ENCODE data around the gene PLEKHO2.
"Not testable (repeated sequence)": the region's sequence is repeated elsewhere in the genome, so short reads cannot be mapped to it uniquely, and the experiment has no call there.

PLEKHO2 gene, protein sequence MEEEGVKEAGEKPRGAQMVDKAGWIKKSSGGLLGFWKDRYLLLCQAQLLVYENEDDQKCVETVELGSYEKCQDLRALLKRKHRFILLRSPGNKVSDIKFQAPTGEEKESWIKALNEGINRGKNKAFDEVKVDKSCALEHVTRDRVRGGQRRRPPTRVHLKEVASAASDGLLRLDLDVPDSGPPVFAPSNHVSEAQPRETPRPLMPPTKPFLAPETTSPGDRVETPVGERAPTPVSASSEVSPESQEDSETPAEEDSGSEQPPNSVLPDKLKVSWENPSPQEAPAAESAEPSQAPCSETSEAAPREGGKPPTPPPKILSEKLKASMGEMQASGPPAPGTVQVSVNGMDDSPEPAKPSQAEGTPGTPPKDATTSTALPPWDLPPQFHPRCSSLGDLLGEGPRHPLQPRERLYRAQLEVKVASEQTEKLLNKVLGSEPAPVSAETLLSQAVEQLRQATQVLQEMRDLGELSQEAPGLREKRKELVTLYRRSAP

DNA sequence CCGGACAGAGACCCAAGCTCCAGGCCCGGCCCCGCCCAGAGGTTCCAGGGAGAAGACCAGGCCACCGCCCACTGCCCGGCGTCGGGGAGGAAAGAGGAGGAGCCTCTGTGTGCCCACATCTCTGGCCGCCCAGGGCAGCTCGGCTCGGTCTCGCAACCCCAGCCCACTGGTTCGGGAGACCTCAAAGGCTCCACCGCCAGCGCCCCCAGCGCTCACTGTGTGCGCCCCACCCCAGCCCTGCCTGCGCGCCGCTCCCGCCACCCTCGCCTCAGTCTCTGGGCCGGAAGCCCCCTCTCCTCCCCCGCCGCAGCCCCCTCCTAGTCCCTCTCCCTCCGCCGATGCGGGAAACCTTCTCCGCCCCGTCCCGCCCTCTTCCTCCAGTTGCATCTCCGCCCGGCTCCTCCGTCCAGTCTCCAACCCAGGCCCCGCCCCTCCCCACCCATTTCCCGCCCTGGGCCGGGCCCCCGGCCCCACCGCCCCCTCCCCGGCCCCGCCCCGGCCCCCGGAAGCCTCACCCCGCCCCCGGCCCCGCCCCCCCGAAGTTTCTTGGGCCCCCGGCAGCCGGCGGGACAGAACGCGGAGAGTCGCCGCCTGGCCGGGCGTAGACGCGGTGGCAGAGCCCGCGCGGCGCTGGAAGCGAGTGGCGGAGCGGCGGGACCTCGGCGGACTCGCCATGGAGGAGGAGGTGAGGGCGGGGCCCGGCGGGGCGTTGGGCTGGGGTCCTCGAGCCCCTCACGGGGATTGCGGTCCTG lies at the start of gene PLEKHO2:
Gene PLEKHO2, plus strand, starts transcription at position 572 of the 752 bp plus-strand sequence. Its CDS starts 102 bp downstream, at position 674.
- no peak for DNase-seq

DNA sequence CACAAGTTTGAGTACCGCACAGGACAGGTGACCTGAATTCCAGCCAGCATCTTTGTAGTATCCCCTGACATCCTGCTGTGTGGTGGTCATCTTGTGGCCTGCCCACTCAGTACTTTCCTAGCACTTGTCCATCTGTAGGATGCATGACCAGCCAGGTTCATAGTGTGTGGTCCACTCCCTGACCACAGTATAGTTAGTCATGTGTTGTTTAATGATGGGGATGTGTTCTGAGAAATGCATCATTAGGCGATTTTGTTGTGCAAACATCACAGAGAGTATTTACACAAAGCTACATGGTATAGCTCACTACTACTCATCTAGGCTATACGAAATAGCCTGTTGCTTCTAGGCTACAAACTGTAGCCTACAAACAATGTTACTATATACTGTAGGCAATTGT lies 49.4 kb upstream of the PLEKHO2 start:
- DNase-seq, result no peak

DNA sequence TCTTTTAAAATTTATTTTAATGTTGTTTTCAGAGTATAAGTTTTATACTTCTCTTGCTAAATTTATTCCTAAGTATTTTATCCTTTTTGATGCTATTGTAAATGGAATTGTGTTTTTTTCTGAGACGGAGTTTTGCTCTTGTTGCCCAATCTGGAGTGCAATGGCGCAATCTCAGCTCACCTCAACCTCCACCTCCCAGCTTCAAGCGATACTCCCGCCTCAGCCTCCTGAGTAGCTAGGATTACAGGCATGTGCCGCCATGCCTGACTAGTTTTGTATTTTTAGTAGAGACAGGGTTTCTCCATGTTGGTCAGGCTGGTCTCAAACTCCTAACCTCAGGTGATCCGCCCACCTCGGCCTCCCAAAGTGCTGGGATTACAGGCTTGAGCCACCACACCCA lies 46.4 kb upstream of the PLEKHO2 start:
- not testable (repeated sequence) for DNase-seq

DNA sequence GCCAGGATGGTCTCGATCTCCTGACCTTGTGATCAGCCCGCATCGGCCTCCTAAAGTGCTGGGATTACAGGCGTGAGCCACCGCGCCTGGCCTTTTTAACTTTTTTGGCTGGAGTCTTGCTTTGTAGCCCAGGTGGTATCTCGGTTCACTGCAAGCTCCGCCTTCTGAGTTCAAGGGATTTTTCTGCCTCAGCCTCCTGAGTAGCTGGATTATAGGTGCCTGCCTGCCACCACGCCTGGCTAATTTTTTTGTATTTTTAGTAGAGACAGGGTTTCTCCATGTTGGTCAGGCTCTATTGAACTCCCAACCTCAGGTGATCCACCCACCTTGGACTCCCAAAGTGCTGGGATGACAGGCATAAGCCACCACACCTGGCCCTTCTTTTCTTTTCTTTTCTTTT lies 45.8 kb upstream of the PLEKHO2 start:
- not testable (repeated sequence) for DNase-seq

DNA sequence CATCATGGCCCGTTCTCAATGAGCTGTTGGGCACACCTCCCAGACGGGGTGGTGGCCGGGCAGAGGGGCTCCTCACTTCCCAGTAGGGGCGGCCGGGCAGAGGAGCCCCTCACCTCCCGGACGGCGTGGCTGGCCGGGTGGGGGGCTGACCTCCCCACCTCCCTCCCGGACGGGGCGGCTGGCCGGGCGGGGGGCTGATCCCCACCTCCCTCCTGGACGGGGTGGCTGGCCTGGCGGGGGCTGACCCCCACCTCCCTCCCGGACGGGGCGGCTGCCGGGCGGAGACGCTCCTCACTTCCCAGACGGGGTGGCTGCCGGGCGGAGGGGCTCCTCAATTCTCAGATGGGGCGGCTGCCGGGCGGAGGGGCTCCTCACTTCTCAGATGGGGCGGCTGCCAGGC lies 42.8 kb upstream of the PLEKHO2 start:
- not testable (repeated sequence) for DNase-seq

DNA sequence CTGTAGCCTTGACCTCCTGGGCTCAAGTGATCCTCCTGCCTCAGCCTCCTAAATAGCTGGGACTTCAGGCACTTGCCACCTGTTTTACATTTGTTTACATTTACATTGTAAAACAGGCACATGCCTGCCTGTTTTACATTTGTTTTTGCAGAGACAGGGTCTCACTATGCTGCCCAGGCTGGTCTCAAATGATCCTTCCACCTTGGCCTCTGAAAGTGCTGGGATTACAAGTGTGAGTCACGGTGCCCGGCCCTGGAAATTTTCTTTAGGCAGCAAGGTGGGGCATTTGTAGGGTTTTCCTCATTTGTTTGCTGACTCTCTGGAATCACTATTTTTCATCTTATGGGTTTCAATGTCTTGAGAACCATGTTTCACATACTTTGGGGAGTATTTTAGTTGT lies 41.2 kb upstream of the PLEKHO2 start:
- no peak for DNase-seq

DNA sequence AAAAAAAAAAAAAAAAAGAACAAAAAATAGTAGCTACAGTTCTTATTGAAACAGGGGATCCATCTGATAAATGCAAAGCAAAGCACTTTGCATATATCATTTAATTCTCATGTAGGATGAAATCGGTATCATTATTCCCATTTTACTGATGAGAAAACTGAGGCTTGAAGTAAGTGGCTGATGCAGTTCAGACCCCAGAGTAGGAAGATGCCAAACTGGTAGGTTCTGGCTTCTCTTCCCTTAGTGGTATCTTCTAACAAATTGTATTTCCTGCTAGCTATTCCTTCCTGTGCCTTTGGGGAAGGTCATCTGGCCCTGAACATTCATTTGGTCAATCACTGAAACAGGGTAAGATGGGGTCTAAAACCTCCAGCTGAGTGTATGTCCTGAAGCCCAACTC lies 38.2 kb upstream of the PLEKHO2 start:
- DNase-seq, result no peak

DNA sequence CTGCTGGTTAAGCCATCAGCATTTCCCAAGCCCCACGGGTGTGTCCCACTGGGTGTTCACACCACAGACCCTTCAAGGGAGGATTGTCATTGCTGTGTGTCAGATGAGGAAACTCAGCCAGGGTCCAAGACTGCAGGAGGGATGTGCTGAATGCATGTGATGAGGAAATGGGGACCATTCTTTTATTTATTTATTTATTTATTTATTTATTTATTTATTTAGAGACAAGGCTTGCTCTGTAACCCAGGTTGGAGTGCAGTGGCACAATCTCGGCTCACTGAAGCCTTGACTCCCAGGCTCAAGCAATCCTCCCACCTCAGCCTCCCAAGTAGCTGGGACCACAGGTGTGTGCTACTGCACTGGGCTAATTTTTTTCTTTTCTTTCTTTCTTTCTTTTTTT lies 37.1 kb upstream of the PLEKHO2 start:
- no peak for DNase-seq

DNA sequence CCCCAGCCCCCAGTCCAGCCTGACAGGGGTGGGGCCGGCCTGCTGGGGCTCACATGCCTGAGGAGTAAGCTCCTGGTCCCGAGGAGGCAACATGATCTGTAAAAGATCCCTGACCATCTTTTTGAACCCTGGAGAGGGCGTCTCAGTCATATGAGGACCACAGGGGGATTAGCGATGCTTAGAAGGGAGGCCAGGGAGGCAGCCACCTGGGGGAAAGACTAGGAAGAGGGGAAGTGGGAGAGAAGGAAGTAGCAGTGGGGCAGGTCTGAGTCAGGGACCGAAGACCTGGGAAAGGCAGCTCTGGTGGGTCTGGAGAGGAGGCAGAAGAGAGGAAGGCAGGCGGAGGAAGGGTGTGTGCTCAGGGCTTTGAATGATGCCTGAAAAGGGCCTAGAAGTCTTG lies 35.2 kb upstream of the PLEKHO2 start:
- no peak for DNase-seq

DNA sequence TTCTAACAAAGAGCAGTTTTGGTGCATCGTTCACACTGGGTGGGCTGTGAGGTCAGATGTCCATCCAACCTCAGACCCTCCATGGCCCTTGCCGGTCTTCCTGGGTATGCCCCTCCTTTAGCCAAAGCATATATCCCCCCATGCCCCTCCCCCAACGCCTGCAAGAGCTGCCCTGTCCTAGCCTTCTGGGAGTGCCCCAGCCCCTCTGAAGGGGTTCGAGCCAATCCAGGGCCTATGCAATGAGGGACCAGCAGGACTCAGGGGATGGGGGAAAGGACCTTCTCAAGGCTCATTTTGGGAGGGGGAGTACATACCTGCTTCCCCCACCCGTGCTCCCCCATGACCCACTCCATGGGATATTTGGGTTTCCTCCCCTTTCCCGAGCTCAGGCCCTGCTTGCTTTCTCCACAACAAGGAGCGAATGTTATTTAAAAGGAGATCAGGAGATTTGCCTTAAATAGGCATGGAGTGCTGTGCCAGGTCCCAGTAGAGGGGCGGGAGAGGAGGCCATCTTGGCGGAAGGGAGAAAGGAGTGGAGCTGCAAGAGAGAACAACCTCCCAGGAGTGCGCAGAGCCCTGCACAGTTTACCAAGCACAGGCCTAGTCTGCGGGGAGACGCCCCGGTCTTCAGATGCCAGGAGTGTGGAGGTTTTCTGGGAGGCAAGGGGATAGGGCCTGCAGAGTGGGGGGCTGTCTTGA lies 34.5 kb upstream of the PLEKHO2 start:
- no peak for DNase-seq

DNA sequence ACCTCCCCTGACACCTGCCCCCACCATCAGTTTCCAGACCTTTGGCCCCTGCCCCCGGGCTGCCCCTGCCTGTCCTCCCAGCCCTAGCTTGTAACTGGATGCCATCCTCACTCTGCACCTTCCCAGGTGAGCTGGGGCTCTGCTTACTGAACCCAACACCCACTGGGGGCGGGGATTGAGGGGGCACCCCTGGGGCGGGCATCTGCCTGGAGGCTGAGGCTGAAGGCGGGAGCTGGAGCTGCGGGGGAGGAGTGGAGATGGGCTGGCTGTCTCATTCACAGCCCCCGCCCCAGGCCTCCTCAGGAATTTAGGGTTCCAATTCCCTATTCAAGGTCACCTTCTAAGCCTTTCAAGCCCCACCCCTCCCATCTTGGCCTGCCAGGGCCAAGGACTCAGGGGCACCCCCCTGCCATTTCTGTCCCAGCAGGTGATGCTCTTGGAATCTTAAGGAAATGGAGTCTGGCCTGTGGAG lies 33.9 kb upstream of the PLEKHO2 start:
- DNase-seq, result no peak

DNA sequence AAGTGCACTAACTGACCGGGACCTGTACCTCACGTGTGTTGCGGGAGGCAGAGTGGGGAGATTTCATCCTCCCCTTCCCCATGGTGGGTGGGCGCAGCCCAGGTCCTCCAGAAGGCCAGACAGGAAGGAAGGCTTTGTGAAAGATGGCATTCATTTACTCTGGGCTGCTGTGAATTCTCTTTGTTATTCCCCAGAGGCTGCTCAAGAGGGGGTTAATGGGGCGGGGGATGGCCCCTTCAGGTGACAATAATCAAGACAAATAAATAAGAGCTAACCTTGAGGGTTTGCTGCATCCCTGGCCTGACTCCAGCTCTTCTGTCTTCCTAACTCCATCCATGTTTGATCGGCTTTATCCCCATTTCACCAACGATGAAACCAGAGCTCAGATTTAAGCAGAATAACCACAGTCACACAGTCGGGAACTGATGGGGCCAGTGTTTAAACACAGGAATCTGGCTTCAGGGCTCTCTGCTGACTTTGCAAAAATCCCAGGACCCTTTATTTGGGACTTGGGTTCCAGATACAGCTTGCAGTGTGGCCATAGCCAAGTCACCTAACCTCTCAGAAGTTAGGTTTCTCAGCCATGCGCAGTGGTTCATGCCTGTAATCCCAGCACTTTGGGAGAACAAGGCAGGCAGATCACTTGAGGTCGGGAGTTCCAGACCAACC lies 32.8 kb upstream of the PLEKHO2 start:
- DNase-seq, result no peak

DNA sequence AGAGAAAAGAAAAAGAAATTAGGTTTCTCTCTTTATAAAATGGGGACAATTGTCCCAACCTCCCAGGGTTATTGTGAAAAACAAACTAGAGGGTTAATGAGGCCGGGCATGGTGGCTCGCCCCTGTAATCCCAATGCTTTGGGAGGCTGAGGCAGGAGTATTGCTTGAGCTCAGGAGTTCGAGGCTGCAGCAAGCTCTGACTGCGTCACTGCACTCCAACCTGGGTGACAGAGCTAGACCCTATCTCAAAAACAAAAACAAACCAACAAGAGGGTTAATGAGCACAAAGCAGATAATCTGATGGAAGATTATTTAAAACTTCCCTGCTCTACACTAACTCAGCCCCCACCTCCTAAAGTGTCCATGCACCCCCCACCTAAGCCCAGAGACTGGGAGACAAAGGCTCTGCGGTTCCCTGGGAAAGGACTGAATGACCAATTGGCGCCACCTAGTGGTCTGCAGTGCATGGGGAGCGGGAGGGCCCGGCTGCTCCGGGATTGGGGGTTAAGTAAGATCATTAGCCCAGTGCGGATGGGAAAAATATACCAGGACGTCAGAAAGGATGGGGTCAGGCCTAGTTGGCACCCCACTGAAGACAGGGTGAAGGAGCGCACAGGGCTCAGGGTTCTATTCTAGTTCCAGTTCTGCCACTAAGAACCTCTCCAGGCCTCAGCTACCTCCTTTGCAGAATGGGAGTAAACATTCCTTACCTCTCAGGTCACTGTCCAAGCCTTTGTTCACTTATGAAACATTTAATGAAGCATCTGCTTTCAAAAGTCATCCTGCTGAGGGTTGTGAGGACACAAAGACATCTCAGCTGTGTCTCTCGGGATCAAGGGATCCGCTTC lies 31.8 kb upstream of the PLEKHO2 start:
- DNase-seq, result no peak

DNA sequence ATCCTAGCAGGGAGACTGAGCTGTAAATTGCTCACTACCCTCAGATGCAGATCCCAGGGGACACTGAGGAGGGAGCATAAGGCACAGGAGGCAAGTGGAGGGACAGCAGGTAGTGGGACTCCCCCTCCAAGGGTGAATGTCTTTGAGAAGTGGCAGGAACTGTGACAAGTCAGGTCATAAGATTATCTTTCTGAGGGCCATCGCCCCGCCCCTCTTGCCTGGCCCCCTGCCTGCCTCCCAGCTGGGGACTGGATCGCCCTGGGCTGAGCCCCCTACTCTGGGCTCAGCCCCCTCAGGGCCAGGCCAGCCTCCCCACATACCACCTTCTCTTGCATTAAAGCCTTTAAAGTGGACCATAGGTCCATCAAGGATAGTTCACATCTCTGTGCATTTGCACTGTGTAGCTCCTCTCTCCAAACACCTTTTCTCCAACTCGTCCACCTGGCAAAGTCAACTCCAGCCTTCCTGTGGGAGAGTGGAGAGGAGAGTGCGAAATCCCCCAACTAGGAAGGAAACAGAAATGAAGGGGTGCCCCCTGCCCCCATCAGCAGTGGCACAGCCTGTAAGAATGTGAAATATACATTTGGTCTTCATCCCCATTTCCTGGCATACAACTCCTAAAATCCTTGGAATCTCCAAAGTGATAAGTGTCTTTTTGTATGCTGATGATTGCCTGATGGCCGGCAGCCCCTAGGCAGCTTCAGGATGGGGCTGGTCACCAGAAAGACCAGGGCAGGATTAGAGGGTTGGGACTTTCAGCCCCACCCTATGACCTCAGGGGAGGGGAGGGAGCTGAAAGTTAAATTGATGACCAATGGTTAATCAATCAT lies 31.0 kb upstream of the PLEKHO2 start:
- no peak for DNase-seq

DNA sequence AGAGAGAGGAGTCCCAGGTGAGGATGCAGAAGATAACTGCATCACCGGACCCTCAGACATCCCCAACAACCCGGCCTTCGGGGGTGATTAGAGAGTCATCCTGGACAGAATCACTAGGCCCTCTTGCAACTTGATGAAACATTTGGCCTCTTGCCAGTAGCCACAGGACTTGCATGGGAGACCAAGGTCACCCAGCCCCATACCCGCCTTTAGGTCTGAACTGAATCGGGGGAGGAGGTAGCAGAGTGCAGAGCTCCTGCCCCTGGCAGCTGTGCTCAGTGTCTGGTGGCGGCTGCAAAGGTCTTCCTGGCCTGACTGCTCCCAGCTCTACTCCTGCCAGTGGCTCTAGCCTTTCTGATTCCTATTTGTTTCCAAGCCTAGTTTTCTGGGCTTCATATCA lies 28.6 kb upstream of the PLEKHO2 start:
- no peak for DNase-seq

DNA sequence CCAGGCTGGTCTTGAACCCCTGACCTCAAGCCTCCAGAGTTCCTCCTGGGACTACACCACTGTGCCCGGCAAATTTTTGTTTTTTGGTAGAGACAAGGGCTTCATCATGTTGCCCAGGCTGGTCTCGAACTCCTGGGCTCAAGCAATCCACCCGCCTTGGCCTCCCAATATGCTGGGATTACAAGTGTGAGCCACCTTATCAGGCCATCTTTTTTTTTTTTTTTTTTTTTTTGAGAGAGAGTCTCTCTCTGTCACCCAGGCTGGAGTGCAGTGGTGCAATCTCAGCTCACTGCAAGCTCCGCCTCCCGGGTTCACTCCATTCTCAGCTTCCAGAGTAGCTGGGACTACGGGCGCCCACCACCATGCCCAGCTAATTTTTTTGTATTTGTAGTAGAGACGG lies 27.4 kb upstream of the PLEKHO2 start:
- DNase-seq, result not testable (repeated sequence)

DNA sequence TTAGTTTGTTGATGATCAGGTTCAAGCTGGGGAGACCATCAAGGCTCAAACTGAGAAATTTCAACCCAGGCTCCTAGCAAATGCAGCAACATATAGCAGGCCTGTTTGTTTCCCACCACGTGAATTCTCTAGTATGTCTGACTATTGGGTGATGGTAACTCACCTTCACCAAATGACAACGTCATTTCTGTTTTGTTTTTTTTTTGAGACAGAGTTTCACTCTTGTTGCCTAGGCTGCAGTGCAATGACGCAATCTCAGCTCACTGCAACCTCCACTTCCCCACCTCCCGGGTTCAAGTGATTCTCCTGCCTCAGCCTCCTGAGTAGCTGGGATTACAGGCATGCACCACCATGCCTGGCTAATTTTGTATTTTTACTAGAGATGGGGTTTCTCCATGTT lies 26.8 kb upstream of the PLEKHO2 start:
- not testable (repeated sequence) for DNase-seq

DNA sequence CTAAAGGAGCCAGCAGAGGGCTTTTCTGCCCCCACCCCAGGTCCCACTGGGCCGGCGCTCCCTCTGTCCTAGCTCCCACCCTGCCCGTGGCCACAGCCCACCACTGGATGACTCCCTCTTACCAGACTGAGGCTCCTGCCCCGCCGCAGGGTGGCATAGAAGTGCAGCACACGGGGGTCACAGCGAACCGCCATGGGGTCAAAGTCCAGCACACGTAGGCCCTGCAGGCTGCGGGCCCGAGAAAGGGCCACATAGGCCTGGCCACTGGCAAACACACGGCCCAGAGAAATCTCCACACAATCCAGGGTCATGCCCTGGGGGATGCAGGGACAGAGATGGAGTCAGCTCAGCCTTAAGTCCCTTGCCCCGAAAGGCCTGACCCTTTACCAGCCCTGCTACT lies 25.3 kb upstream of the PLEKHO2 start:
- DNase-seq, result no peak

DNA sequence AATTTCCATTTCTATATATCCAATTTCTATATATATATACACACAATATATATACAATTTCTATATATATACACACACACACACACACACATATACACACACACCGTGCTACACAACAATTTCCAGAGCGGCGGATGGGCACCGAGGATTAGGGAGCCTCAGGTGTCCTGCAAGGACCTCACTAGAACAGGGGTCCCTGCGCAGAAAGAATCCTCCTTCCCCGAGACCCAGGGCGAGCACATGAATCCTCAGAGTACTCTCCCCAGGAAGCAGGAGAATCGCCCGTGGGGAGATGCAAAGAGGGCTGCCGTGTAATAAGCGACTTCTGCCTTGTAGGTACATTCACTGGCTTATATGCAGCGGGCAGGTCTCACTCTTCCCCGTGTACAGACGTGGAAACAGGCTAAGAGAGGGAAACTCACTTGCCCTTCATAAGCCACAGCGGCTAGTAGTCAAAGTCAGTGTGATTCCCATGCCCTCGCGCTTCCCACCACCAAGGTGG lies 16.7 kb upstream of the PLEKHO2 start:
- no peak for DNase-seq

DNA sequence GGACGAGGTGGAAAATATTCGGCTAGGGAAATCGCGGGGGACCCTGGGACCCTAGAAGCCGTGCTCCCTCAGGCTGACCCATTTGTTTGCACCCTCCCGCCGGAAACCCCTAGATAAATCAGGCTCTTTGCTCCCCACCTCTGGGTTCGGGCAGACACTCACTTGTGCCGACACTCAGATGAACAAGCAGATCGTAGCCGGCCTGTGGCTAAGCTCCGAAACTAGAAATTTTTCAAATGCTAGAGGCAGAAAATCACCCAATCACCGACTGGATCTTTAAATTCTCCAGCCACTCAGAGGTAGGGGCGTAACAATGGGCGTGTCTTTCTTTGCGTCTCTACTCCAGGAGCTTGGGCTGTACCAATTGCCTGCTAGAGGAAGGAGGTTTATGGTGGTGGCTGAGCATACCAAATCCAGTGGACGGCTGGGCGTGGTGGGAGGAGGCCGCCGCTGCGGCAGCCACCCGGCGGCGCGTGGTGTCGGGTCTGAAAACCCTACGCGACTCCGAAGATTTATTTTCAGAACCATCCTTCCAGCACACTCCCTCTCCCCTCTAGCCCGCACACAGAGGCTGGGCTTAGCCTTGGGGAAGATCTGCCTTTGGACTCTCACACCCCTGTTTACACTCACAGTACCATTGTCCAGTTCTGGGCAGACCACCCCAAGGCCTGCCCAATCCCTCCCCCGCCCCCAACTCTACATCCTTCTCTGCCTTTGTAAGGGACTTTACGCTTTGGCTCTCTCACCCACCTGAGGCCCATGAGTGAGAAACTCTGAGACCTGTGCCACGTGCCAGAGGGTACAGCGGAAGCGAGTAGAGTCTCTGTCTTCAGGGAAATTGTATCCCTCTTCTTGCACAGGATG lies 16.1 kb upstream of the PLEKHO2 start, which contains the start of gene PIF1:
Gene PIF1, minus strand, starts transcription at position 217 of the 864 bp plus-strand sequence. CDS start 1,312 bp downstream, outside the sequence.
- DNase-seq, result peak; percentile 32 to 96
